ENCODE data around the gene URI1. TPM values are rescaled to one million over a fixed set of nuclear protein-coding genes. Genes with fewer than 3 reads are reported as not detected.

Gene URI1
- total RNA-seq, 1 donor: 86.1 TPM

DNA sequence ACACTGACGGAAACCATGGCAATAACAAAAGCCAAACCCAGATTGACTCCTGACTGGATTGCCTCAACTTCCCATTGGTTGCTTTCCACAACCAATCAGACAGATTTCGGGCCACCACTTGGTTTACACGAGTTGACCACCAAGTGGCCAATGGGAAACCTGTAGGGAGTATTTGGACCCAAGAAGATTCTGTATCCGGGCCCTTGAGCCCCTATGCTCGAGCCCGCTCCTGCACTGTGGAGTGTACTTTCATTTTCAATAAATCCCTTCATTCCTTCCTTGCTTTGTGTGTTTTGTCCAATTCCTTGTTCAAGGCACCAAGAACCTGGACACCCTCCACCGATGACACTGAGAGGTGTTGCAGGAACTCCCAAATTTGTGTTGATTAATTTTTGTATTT lies 24.1 kb upstream of the URI1 start:
- Histone ChIP-seq H4K20me1 (ENCODE audit: insufficient read depth, low read length) (no peaks in the 10 kb centered on the region), H3K79me2 (ENCODE audit: insufficient read depth, low read length) (no peaks in the 10 kb centered on the region), H3K27ac (ENCODE audit: low read depth, low read length) (no peak overlapping the region), H2AFZ (ENCODE audit: low read length) (no peak overlapping the region), H3K36me3 (ENCODE audit: insufficient read depth, low read length) (no peaks in the 10 kb centered on the region), H3K27me3 (ENCODE audit: insufficient read depth, low read length) (no peaks in the 10 kb centered on the region), H3K4me3 (ENCODE audit: insufficient read depth, low read length) (no peak overlapping the region), H3K4me2 (ENCODE audit: insufficient read depth, low read length) (no peak overlapping the region), H3K4me1 (ENCODE audit: insufficient read depth, low read length) (no peaks in the 10 kb centered on the region), H3K9me3 (ENCODE audit: low read depth, low read length) (no peaks in the 10 kb centered on the region)
- TF ChIP-seq, protein P1, sequence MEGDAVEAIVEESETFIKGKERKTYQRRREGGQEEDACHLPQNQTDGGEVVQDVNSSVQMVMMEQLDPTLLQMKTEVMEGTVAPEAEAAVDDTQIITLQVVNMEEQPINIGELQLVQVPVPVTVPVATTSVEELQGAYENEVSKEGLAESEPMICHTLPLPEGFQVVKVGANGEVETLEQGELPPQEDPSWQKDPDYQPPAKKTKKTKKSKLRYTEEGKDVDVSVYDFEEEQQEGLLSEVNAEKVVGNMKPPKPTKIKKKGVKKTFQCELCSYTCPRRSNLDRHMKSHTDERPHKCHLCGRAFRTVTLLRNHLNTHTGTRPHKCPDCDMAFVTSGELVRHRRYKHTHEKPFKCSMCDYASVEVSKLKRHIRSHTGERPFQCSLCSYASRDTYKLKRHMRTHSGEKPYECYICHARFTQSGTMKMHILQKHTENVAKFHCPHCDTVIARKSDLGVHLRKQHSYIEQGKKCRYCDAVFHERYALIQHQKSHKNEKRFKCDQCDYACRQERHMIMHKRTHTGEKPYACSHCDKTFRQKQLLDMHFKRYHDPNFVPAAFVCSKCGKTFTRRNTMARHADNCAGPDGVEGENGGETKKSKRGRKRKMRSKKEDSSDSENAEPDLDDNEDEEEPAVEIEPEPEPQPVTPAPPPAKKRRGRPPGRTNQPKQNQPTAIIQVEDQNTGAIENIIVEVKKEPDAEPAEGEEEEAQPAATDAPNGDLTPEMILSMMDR (IDR thresholded peaks at IDR 0.05; ENCODE audit: extremely low read depth, low read depth, low read length): no peak
- no peak for DNase-seq (ENCODE audit: insufficient read length, low spot score, missing footprints)

DNA sequence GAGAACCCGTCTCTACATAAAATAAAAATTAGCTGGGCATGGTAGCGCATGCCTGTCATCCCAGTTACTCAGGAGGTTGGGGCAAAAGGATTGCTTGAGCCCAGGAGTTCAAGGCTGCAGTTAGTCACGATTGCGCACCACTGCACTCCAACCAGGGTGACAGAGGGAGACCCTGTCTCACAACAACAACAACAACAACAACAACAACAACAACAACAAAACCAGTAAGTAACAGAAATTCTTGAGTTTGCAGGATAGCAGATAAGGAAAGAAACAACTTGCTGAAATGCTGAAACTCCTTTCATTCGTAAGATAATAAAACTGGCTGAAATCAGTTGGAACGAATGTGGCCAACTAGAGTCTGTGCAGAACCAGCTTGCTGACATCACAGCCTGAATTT lies 23.1 kb upstream of the URI1 start:
- TF ChIP-seq, protein P1 (IDR thresholded peaks at IDR 0.05; ENCODE audit: extremely low read depth, low read depth, low read length): no peak
- Histone ChIP-seq H3K9me3 (ENCODE audit: low read depth, low read length) (no peaks in the 10 kb centered on the region), H3K4me3 (ENCODE audit: insufficient read depth, low read length) (no peak overlapping the region), H3K4me1 (ENCODE audit: insufficient read depth, low read length) (no peaks in the 10 kb centered on the region), H4K20me1 (ENCODE audit: insufficient read depth, low read length) (no peaks in the 10 kb centered on the region), H3K4me2 (ENCODE audit: insufficient read depth, low read length) (no peak overlapping the region), H2AFZ (ENCODE audit: low read length) (no peak overlapping the region), H3K27me3 (ENCODE audit: insufficient read depth, low read length) (no peaks in the 10 kb centered on the region), H3K36me3 (ENCODE audit: insufficient read depth, low read length) (no peaks in the 10 kb centered on the region), H3K79me2 (ENCODE audit: insufficient read depth, low read length) (no peaks in the 10 kb centered on the region), H3K27ac (ENCODE audit: low read depth, low read length) (no peak overlapping the region)
- DNase-seq (ENCODE audit: insufficient read length, low spot score, missing footprints): no peak

DNA sequence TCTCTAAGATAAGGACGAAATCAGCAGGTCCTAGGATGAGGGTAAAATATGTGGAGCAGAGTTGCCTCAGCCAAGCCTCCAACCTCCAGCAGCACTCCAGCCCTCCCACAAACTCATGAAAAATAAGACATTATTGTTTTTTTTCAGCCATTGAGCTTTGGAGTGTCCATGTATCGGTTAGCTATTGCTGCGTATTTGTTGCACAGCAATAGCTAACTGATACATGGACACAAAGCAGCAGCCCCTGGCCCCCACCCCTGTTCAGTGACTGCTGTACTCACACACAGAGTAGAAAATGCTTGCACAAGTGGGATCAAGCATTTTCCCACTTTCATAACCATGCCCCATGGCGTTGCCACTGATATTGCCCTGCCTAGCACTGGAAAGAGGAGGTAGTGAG lies 19.1 kb upstream of the URI1 start:
- Histone ChIP-seq H3K4me1 (ENCODE audit: insufficient read depth, low read length) (no peaks in the 10 kb centered on the region), H3K4me3 (ENCODE audit: insufficient read depth, low read length) (no peak overlapping the region), H3K4me2 (ENCODE audit: insufficient read depth, low read length) (no peak overlapping the region), H2AFZ (ENCODE audit: low read length) (no peak overlapping the region), H4K20me1 (ENCODE audit: insufficient read depth, low read length) (no peaks in the 10 kb centered on the region), H3K9me3 (ENCODE audit: low read depth, low read length) (no peaks in the 10 kb centered on the region), H3K27ac (ENCODE audit: low read depth, low read length) (no peak overlapping the region), H3K36me3 (ENCODE audit: insufficient read depth, low read length) (no peaks in the 10 kb centered on the region), H3K79me2 (ENCODE audit: insufficient read depth, low read length) (no peaks in the 10 kb centered on the region), H3K27me3 (ENCODE audit: insufficient read depth, low read length) (no peaks in the 10 kb centered on the region)
- DNase-seq (ENCODE audit: insufficient read length, low spot score, missing footprints): no peak
- TF ChIP-seq, protein P1 (IDR thresholded peaks at IDR 0.05; ENCODE audit: extremely low read depth, low read depth, low read length): no peak

DNA sequence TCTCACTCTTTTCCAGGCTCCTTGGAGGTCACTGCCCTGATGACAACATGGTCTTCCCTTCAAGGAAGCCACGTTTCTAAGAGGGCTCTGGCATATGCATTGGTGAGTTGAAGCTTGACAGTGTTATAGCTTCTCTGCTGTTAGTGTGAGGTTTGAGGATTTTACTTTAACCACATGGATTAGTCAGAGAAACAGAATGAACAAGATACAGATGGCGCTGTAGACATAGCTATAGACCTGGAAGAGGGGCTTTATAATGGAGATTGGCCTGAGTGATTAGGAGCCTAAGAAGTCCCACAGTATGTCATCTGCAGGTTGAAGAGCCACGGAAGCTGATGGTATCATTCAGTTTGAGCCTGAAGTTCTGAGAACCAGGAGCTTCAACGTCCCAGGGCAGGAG lies 18.4 kb upstream of the URI1 start:
- H3K4me1 ChIP-seq (ENCODE audit: insufficient read depth, low read length): no peaks in the 10 kb centered on the region
- no peak for DNase-seq (ENCODE audit: insufficient read length, low spot score, missing footprints)
- TF ChIP-seq, protein P1 (IDR thresholded peaks at IDR 0.05; ENCODE audit: extremely low read depth, low read depth, low read length): no peak

More for the DNA sequence above, 18.4 kb upstream of the URI1 start:
- Histone ChIP-seq H3K9me3 (ENCODE audit: low read depth, low read length) (no peaks in the 10 kb centered on the region), H3K4me3 (ENCODE audit: insufficient read depth, low read length) (no peak overlapping the region), H3K27ac (ENCODE audit: low read depth, low read length) (no peak overlapping the region), H3K79me2 (ENCODE audit: insufficient read depth, low read length) (no peaks in the 10 kb centered on the region), H3K4me2 (ENCODE audit: insufficient read depth, low read length) (no peak overlapping the region), H3K27me3 (ENCODE audit: insufficient read depth, low read length) (no peaks in the 10 kb centered on the region), H2AFZ (ENCODE audit: low read length) (no peak overlapping the region), H4K20me1 (ENCODE audit: insufficient read depth, low read length) (no peaks in the 10 kb centered on the region), H3K36me3 (ENCODE audit: insufficient read depth, low read length) (no peaks in the 10 kb centered on the region)
